ENCODE data around the gene ELMOD1.

ELMOD1 gene

DNA sequence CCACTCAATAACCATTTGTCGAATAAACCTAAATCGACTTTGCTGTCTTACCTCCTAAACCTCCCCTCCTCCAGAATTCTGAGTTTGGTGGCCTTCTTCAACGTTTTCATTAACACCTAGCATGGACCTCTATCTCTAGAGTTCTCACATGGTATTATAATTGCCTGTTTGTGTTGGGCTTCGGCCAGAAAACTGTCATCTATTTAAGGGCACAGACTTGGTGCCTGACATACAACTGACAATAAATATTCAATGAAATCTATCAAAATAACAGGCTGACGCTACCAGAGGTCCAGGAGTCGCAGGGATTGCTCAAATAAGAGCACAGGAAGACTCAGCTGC lies 26.1 kb upstream of the ELMOD1 start:
- TF ChIP-seq FOXP2 (optimal IDR thresholded peaks at IDR 0.05; ENCODE audit: borderline replicate concordance, extremely low read depth, extremely low read length, insufficient read depth) (no peak), SIN3A (IDR thresholded peaks at IDR 0.05; ENCODE audit: borderline replicate concordance, insufficient read depth, low read length) (no peak), TAF1 (IDR thresholded peaks at IDR 0.05; ENCODE audit: borderline replicate concordance, insufficient read depth, low read length) (no peak), POLR2AphosphoS5 (IDR thresholded peaks at IDR 0.05; ENCODE audit: low read depth, low read length) (no peak)
- TF ChIP-seq, protein P1, sequence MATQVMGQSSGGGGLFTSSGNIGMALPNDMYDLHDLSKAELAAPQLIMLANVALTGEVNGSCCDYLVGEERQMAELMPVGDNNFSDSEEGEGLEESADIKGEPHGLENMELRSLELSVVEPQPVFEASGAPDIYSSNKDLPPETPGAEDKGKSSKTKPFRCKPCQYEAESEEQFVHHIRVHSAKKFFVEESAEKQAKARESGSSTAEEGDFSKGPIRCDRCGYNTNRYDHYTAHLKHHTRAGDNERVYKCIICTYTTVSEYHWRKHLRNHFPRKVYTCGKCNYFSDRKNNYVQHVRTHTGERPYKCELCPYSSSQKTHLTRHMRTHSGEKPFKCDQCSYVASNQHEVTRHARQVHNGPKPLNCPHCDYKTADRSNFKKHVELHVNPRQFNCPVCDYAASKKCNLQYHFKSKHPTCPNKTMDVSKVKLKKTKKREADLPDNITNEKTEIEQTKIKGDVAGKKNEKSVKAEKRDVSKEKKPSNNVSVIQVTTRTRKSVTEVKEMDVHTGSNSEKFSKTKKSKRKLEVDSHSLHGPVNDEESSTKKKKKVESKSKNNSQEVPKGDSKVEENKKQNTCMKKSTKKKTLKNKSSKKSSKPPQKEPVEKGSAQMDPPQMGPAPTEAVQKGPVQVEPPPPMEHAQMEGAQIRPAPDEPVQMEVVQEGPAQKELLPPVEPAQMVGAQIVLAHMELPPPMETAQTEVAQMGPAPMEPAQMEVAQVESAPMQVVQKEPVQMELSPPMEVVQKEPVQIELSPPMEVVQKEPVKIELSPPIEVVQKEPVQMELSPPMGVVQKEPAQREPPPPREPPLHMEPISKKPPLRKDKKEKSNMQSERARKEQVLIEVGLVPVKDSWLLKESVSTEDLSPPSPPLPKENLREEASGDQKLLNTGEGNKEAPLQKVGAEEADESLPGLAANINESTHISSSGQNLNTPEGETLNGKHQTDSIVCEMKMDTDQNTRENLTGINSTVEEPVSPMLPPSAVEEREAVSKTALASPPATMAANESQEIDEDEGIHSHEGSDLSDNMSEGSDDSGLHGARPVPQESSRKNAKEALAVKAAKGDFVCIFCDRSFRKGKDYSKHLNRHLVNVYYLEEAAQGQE (IDR thresholded peaks at IDR 0.05; ENCODE audit: insufficient read depth in 1 of 2, low read depth in 2 of 2, low read length in 2 of 2), result no peak

DNA sequence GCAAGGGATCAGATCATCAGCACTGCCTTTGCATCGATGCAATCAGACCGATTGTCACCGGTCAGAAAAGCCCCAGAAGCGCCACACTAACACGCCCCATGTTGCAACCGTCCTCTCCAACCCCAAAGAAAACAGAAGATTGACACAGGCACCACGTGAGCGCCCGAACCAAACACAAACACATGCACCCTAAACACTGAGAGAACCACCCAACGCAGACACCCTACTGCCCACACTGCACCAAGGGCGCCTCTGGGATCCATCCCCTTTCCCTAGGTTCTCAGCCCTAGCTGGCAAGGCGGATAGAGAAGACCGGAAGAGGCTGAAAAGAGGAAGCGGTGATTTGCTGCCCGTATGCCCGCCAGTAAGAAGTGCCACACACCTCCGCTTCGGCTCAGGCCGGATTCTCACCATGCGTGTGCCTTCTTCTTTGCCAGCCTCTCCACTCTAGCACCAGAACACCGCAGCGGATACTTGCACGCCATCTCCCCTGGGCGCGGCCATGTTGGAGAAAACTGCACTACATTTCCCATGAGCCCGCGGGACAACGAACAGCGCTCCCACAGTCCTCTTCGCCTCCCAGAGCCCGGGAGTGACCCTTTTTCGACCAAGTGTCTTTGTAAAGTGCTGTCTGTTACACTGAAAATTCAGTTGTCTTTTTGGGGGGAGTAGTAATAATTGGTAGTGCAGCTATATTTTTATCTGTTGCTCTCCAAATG lies 25.6 kb upstream of the ELMOD1 start, which contains the start of gene ALKBH8:
ALKBH8 (minus strand) TSS at position 517 of the 719 bp plus-strand sequence. CDS start 4,842 bp downstream, outside the sequence.
- TF ChIP-seq TAF1 (IDR thresholded peaks at IDR 0.05; ENCODE audit: borderline replicate concordance, insufficient read depth, low read length) (0 out of 2 replicates have a peak, but pooled peaks have one; percentile 45), SIN3A (IDR thresholded peaks at IDR 0.05; ENCODE audit: borderline replicate concordance, insufficient read depth, low read length) (peak; percentile 97), POLR2AphosphoS5 (IDR thresholded peaks at IDR 0.05; ENCODE audit: low read depth, low read length) (no peak; the same call in 1 of the 2 replicates), FOXP2 (optimal IDR thresholded peaks at IDR 0.05; ENCODE audit: borderline replicate concordance, extremely low read depth, extremely low read length, insufficient read depth) (peak; percentile 50)
- TF ChIP-seq, protein P1 (IDR thresholded peaks at IDR 0.05; ENCODE audit: insufficient read depth in 1 of 2, low read depth in 2 of 2, low read length in 2 of 2), result no peak

DNA sequence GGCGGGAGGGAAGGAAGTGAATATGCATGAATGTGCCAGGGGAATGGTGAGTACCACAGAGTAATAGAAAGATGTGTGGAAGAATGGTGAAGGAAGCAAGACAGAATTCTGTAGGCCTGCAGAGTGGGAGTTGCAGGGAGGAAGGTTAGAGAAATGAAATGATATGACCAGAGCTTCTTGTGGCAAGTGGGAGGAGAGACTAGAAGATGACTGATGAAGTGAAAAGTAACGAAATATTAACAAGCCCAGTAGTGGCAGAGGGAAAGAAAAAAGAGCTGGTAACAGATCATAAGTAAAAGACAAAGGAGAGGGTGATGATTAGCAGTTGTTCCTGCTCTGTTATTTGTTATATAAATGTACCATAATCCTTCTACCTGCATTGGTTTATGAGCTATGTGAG lies 24.4 kb upstream of the ELMOD1 start:
- no peak for TF ChIP-seq FOXP2 (optimal IDR thresholded peaks at IDR 0.05; ENCODE audit: borderline replicate concordance, extremely low read depth, extremely low read length, insufficient read depth)
- TF ChIP-seq, protein P1 (IDR thresholded peaks at IDR 0.05; ENCODE audit: insufficient read depth in 1 of 2, low read depth in 2 of 2, low read length in 2 of 2), result no peak
- TF ChIP-seq POLR2AphosphoS5 (IDR thresholded peaks at IDR 0.05; ENCODE audit: low read depth, low read length), result no peak
- no peak for TF ChIP-seq SIN3A (IDR thresholded peaks at IDR 0.05; ENCODE audit: borderline replicate concordance, insufficient read depth, low read length)
- TF ChIP-seq TAF1 (IDR thresholded peaks at IDR 0.05; ENCODE audit: borderline replicate concordance, insufficient read depth, low read length), result no peak

DNA sequence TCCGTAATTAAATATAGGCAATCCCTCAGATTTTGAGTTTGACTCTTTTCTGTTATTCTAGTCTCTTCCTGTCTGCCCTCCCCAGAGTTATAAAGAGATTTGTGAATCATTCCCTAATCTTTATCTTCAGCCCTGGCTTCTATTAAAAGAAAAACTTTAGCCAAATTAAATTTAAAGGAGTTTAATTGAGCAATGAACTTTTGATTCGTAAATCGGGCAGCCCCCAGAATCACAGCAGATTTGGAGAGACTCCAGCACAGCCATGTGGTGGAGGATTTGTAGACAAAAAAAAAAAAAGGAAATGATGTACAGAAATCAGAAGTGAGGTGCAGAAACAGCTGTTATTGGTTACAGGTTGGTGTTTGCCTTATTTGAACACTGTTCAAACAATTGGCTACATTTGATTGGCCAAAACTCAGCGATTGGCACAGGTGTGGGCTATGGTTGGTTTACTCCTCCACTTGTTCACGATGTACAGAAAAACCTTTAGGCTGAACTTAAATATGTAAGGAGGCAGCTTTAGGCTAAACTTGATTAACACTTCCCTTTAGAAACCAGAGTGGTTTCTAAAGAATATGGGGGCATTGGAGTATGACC lies 23.1 kb upstream of the ELMOD1 start:
- TF ChIP-seq, protein P1 (IDR thresholded peaks at IDR 0.05; ENCODE audit: insufficient read depth in 1 of 2, low read depth in 2 of 2, low read length in 2 of 2), result no peak
- TF ChIP-seq TAF1 (IDR thresholded peaks at IDR 0.05; ENCODE audit: borderline replicate concordance, insufficient read depth, low read length), result no peak
